ENCODE results near the gene TNIK. TPM values are rescaled to one million over a fixed set of nuclear protein-coding genes. Genes with fewer than 3 reads are reported as not detected.

TNIK gene
- 2.2 to 2.9 TPM (median 2.4 TPM) in 5 replicates for total RNA-seq (2022; extraction: Qiagen RNA extraction; ENCODE audit: low read depth)

GRCh38 chr3:171459942-171460724 is at the start of gene TNIK:
TNIK (minus strand) TSS chr3:171460405; CDS start chr3:171460063, 342 bp downstream.

GRCh38 chr3:171026597-171027293 is 433.5 kb downstream of the TNIK start, which contains the start of gene SLC2A2:
SLC2A2 (minus strand) TSS chr3:171026720; CDS start chr3:171026670, 50 bp downstream.

Measured in A549 treated with DMSO at 1 μM for 4 hours (cell line).